Fibroblast of skin of back (primary cell): ENCODE data around the gene MAPK6.
"Not testable (repeated sequence)": the region's sequence is repeated elsewhere in the genome, so short reads cannot be mapped to it uniquely, and the experiment has no call there.

Experiments used
- DNase-seq: peaks from one replicate; pipeline ENCODE4 v3.0.0-alpha.2; 2013

The MAPK6 gene

DNA sequence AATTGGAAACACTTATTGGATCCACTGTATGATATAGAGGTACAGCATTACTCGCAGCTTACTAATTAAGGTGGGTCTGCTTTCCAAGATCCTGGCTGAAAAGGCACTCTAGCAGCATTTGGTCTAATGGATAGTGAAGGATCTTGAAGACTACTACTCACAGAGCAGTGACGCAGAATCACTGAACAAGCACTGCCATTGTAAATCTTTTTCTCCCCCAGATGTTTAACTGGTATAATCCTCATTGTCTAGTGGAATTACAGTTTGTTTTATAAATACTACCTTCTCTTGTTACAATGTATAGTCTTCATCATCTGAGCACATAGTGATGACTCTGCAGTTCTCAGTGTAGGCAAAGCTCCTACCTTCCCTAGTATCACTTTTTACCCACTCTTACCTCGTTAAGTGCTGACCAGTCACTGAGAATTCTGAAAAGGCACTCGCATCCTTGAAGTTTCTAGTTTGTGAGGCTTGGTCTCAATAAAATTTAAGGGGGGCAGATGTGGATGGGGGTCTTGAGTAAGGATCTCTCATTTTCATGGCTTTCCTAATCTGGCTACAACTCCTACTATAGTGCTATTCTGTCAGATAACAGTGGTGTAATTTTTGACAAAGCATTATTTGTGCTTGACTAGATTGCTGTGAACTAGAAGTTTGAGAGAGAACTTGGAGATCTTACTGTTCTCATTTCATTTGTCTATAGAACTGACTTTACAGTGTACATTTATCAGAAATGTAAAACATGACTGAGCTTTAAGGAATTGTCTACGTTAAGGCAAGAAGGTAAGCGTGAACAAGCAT is 23.2 kb downstream of the MAPK6 start:
- DNase-seq, result no peak

DNA sequence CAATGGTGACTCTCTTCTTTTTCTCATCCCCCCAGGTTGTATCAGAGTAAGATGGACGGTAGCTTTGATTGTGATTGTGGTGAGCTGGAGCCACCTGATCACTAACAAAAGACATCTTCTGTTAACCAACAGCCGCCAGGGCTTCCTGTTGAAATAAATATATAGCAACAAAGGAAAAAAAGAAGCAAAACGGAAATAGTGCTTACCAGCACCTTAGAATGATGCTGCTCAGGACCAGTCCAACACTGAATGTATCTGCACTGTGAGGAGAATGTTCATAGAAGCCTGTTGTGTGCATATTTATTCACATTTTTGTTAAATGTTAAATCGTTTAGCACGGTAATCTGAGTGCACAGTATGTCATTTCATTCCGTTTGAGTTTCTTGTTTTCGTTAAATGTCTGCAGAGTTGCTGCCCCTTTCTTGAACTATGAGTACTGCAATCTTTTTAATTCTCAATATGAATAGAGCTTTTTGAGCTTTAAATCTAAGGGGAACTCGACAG is 26.8 kb downstream of the MAPK6 start:
- not testable (repeated sequence) for DNase-seq

DNA sequence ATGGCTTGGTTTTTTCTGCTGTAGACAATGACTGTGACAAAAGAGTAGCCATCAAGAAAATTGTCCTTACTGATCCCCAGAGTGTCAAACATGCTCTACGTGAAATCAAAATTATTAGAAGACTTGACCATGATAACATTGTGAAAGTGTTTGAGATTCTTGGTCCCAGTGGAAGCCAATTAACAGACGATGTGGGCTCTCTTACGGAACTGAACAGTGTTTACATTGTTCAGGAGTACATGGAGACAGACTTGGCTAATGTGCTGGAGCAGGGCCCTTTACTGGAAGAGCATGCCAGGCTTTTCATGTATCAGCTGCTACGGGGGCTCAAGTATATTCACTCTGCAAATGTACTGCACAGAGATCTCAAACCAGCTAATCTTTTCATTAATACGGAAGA is 27.5 kb downstream of the MAPK6 start:
- not testable (repeated sequence) for DNase-seq

DNA sequence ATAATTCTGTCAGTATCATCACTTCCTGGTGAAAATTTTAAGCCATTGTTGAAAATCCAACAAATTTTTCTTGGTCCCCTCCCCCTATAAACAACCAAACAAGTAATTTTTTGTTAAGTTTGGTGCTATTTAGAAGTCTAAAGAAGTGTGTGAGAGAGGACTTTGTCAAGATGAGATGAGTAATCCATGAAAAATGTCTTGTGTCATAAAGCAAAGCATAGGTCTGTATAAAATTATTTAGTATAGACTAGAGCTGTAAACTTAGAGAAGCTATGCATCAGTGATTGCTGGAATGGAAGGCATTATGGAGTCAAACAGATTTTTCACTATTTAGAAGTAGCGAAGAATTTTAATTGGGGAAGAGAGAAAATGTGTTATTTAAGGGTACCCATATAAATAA is 31.4 kb downstream of the MAPK6 start:
- peak; percentile 79 for DNase-seq

DNA sequence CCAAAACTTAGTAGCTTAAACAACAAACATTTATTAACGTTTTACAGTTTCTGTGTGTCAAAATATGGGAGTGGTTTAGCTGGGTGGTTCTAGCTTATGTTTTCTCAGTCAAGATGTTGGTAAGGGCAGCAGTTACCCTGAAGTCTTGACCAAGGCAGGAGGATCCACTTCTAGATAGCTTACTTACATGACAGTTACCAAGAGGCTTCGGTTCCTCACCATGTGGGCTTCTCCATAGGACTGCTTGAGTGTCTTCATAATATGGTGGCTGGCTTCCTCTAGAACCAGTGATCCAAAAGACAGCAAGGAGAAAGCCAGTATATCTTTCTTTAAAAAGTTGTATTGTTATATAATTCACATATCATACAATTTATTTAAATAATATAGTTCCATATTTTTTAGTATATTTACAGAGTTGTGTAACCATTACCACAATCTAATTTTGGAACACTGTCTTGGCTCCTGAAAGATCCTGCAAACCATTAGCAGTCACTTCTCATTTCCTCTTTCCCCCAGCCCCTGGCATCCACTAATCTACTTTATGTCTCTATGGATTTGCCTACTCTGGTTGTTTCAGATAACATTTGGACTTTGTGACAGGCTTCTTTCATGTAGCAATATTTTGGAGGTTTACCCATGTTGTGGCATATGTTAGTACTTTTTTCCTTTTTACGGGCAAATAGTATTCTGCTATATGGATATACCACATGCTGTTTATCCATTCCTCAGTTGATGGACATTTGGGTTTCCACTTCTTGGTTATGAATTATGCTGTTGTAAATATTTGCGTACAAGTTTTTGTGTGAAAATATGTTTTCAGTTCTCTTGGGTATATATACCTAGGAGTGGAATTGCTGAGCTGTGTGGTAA is 33.3 kb downstream of the MAPK6 start:
- DNase-seq, result no peak

DNA sequence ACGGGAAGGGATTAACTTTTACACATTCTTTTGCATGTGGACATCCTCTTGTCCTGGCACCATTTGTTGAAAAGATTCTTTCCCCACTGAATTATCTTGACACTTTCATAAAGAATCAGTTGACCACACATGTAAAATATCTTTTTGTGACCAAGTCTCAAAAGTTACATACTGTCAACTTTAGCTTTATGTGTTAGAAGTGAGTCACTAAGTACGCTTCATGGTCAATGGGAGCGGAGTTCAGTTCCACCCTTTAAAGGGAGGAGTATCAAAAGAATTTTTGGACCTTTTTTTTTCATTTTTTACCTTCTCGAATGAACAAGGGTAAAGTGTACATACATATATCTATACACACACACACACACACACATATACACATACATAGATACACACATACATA is 35.4 kb downstream of the MAPK6 start:
- peak; percentile 52 for DNase-seq

DNA sequence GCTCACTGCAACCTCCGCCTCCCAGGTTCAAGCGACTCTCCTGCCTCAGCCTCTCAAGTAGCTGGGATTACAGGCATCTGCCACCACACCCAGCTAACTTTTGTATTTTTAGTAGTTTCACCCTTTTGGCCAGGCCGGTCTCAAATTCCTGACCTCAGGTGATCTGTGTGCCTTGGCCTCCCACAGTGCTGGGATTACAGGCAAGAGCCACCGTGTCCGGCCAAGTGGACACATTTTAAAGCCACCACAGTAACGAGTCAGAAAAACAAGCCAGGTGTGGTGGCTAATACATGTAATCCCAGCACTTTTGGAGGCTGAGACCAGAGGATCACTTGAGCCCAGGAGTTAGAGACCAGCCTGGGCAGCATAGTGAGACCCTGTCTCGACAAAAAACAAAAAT is 35.8 kb downstream of the MAPK6 start:
- not testable (repeated sequence) for DNase-seq

DNA sequence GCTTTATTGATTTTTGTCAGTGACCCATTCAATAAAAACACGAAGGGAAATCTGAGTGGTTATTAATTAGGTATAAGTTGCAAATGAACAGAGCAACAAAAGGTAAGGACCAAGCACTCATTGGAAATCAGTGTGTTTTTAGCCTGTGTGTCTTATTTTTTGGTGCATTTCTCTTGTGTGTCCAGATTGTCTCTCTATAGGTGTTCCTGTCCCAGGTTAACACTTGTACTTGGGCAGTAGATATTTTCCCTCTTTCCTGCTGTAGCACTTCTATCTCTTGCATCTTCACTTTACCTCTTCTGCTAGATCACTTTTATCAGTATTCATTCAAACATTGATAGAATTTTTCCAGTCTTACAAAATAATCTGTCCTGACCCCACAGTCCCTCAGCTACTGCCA is 37.0 kb downstream of the MAPK6 start:
- DNase-seq, result no peak

DNA sequence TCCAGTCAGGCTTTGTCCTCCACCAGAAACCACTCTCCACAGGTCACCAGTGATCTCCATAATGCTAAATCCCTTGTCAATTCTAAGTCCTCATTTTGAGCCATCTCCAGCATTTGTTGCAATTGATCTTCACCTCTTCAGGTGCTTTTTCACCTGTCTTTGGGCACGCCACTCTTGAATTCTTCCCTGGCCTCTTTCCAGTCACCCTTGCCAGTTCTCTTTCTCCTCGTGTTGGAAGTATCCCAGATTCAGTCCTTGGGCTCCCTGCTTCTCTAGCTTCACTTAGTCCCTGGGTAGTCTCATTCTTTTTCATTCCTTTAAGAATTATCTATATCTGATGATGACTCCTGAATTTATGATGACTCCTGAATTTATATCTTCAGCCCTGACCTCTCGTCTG is 37.5 kb downstream of the MAPK6 start:
- no peak for DNase-seq

DNA sequence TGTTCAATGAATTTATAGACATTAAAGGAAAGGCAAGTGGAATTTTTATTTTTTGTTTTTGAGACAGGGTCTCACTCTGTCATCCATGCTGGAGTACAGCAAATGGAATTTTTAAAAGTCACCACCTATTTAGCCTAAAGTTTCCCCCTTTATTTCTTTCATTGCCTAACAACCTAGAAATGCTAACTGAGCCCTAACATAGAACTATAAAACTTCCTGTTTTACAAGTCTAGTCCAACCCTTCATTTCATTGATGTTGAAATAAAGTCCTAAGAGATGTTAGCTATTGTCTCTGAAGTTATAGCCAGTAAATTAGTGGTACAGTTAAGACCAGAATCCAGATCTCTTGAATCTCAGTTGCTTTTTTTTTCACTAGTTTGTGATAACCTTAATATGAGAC is 39.0 kb downstream of the MAPK6 start:
- DNase-seq, result no peak

DNA sequence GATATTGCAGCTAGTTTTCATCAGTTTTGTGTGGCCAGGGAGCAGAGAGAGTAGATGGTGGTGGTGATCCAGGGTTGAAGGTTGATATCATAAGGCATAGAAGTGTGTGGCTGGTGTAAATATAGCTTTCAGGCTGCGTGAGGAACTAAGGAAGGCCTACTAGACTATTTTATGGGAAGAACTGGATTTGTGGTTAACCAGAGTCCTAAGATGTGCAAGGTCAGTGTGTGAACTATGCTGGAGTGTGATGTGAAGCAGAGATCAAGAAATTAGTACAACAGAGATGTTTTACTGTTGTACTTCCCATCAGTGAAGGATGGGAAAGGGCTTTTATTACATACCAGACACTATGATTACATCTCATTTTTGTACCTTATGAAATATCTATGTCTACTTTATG is 41.5 kb downstream of the MAPK6 start:
- DNase-seq, result no peak

DNA sequence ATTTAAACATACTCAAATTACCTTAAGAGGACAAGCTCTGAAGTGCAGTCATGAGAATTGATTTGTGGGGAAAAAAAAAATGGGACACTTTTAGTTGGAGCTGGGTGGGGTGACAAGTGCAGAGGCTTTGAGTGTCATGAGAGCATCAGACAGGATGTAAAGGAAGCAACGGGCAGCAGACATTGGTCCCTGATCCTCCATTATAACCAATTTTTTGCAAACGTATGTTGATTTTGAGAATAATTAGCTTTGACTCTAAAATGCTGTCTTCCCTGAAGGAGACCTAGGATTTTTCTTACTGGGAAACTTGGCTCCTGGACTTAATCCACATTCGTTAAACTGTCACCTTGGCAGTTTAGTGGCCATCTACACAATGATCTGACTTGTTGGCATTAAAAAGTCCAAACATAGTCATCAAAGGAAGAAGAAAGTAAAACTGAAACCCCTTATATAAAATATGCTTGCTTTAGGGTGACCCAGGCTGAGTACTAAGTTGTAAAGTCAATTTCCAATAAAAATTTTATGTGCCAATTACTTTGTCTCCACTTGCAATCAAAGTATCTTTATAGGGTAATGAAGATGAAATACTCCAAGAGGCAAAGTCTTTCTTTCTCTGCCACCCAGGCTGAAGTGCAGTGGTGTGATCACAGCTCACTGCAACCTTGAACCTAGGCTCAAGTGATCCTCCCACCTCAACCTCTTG is 48.0 kb downstream of the MAPK6 start:
- no peak for DNase-seq

DNA sequence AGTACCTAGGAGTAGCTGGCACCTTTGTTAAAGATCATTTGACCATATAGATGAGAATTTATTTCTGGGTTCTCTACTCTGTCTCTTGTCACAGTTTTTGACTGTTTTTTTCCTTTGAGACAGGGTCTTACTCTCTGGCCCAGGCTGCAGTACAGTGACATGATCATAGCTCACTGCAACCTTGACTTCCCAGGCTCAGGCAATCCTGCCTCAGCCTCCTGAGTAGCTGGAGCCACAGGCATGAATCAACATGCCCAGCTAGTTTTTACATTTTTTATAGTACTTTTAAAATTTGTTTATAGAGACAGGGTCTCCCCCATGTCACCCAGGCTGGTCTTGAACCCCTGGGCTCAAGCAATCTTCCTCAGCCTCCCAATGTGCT is 48.5 kb downstream of the MAPK6 start:
- DNase-seq, result no peak

DNA sequence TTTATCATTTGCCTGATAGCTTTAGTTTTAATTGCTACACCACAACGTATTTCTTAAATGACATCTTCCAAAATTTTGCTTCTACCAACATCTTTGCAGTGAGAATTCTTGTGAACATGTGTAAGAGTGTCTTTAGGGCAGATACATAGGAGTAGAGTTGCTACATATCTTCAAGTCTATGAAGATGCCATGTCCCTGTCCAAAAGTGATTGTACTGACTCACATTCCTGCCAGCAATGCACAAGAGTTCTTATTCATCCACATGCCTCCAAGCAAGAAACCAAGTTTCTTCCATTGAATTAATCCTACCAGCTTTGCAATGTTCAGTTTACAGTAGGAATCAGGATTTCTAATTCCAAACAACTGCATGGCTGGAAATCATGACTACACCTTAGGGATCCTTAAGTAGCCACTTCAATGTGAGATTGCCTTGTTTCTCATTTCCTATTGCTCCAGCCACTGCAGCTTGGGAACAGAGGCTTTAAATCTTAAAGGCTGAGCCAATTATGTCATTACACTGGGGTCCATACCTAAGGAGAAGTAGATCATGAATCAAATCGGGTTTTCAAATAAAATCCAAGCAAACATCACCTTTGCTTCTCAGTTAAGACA is 49.1 kb downstream of the MAPK6 start:
- no peak for DNase-seq

DNA sequence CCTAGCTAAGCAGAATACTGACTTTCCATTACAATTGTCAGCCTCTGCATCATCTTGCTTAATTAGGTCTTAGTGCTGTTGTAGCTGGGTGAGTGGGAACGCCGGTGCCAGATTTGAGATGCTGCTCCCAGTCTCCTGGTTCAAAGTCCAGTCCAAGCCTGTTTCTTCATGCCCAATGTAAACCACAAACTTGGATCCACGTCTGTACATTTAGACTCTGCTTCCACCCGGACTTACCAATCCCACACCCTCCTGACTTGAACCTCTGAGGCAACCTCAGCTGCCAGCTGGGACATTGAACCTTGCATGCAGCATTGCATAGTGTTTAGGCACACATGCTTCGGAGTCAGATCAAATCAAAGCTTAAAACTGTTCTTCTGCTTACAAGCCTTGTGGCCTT is 50.5 kb downstream of the MAPK6 start:
- no peak for DNase-seq

DNA sequence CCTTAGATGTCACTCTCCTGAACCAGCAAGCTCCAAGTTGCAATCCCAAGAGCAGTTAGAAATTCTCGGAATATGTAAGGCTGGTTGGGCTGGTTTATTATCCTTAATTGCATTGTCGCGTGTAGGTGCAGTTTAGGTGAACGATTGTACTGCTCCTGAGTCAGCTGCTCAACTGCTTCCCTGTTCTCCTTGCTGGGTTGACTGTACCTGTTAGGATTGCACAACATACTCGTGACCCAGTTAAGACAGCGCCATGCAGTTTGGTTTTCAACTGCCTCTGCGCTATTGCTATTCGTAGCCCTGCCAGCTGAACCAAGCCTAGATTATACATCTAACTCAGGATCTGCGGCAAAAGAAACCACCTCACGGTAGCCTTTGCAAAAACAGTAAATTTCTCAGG is 52.6 kb downstream of the MAPK6 start:
- no peak for DNase-seq

DNA sequence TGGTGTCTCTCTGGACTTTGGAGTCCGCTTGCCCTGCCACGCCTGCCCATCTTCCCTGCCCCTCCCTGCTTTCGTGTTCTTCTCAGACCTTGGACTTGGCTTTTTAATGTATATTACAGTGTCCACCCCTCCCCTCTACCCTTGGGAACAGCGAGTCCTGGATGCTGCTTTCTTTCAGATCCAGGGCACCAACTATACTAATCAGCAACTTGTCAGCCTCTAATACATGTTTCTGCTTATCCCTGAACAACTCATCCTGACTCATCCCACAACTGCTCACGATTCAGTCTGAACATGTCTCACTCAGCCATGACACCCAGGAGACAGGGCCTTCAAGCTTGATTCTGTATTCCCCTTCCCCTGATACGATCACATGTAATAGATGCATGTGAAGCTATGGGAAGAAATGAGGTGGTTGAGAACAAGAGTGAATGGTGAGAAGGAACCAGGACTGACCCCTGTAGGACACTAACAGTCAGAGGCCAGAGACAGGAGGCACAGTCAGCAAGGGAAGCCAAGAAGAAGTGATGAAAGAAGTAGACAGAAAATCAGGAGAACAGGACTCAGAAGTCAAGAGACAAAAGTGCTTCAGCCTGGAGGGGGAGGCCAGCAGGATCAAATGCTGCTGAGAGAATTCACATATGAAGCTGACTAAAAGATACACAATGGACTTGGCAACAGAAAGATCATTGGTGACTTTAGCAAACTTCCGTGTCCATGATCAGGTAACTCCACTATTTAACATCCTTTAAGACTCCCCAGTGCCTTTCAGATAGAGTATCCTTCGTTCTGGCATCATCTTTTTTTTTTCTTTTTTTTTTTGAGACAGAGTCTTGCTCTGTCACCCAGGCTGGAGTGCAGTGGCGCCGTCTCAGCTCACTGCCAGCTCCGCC is 58.1 kb downstream of the MAPK6 start:
- DNase-seq, result peak; percentile 88

DNA sequence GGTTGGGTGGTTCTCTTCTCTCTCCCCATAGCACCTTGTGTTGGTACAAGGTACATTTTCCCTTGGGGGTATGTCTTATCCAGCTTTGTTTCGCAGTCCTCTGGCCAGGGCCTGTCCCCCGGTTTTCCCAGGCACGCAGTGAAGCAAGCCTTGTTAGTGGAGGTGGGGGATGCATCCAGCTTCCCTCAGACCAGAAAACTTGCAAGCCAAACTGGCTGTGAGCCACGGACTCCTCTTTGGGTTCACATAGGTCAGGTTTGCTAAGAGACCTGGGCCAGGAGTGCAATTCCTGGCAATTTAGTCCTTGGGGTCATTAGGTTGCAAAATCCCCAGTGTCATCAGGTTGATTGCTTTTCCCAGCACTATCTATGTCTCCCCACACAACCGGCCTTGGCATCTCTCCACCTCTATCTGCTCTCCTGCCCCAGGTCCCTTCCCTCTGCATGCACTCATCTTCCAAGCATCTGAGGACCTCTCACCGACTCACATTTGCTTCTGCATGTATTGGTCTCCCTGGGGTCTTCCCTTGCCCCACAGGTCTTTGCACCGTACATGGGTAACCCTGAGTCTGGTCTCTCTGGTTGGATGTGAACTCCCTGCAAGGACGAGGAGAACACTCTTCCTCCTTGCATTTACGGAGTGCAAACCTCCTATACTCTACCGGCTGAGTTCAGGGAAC is 59.3 kb downstream of the MAPK6 start:
- no peak for DNase-seq

DNA sequence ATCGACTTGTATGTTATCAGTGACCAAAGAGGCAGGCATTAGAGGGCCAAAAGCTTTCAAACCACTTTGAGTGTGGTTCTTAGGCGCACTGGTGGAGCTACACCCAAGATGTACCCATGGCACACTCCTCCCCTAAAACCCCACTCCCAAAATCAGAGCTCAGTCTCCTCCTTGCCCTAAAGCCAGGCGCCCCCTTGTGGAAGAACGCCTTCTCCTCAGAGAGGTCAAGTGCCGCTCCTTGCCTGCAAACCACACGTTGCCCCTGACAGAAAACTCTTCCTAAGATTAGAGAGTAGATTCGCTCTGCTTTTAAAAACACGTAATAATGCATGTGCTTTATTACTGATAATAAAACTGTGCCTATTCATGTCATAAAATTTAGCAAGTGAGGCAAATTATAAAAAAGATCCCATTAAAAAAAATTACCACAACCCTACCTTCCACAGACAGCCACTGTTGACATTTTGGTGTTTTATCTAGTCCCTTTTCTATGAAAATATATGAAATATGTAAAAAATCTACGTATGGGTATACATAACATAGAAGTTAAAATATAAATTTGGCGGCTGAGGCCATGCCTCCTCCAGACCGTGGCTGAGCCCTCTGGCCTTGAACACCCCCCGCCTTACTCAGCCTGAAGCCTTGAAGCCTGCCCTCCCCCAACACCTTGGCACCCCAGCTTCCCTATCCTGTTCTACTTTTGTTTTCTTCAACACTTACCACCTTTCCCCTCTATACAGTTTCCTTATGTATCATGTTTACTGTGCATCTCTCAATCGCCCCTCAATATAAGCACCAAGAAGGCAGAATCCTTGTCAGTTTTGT is 60.1 kb downstream of the MAPK6 start:
- peak; percentile 67 for DNase-seq

DNA sequence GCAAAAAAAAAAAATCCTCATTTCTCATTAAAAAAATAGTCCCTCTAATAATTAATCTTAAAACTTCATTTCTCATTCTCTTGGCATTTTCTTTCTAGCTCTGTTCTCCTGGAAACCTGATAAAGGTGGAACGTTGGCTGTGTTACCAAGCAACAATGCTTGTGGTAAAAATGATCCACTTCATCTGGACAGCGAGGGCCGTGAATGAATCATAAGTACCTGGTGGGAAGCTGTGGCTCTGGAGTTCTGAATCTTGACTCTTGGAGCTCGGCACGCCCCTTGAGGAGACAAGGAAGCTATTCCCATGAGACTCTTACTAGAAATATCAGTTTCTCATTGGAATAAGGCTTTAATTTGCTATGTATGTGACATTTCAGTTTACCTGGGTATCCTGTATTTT is 61.0 kb downstream of the MAPK6 start:
- DNase-seq, result no peak
